H1 (cell line): ENCODE measurements around the gene NET1. TPM values are rescaled to one million over a fixed set of nuclear protein-coding genes. Genes with fewer than 3 reads are reported as not detected.

Source experiments
- EGR1 ChIP-seq: IDR thresholded peaks from 2 replicates; pipeline ENCODE4 v1.6.1; 2011; ENCODE audit warnings: low read depth, low read length, borderline replicate concordance
- FOSL1 ChIP-seq: IDR thresholded peaks from 2 replicates; pipeline ENCODE4 v1.6.1; 2011; ENCODE audit warnings: mild to moderate bottlenecking, low read depth, low read length, moderate library complexity; ENCODE audit not compliant: insufficient read depth
- RXRA ChIP-seq: IDR thresholded peaks from 2 replicates; pipeline ENCODE4 v1.6.1; 2011; ENCODE audit warnings: low read depth, mild to moderate bottlenecking, low read length, moderate library complexity; ENCODE audit not compliant: insufficient read depth
- polyA plus RNA-seq, 7 experiments: library from polyadenylated mRNA; depleted of rRNA in 3 of 7; stranded (reverse) in 5 of 7; unstranded in 2 of 7; fragments of >200 nt in 5 of 7; fragments of 200-250 nt in 2 of 7; gene quantifications; 1 replicate in 5 of 7; 2 replicates in 1 of 7; 4 replicates in 1 of 7; pipeline versions ENCODE4 v1.2.1 to v1.2.3, GENCODE V29; 2011 to 2013; ENCODE audit warnings: missing spikeins in 2 of 7, mixed read lengths in 2 of 7
- total RNA-seq: library from RNA; stranded (reverse); fragmentation: NEBNext Ultra II Directional; extraction: Animal tissue kit (Norgen Biotek cat#: 25700); gene quantifications from 2 replicates; pipeline ENCODE4 v1.2.1, GENCODE V29; 2021

Gene NET1
- total and polyA plus RNA-seq, 2 of the 8 experiments (the other 6 are each of a cell fraction or from before 2014, with no cell fraction given), result 21.5 to 117 TPM

DNA sequence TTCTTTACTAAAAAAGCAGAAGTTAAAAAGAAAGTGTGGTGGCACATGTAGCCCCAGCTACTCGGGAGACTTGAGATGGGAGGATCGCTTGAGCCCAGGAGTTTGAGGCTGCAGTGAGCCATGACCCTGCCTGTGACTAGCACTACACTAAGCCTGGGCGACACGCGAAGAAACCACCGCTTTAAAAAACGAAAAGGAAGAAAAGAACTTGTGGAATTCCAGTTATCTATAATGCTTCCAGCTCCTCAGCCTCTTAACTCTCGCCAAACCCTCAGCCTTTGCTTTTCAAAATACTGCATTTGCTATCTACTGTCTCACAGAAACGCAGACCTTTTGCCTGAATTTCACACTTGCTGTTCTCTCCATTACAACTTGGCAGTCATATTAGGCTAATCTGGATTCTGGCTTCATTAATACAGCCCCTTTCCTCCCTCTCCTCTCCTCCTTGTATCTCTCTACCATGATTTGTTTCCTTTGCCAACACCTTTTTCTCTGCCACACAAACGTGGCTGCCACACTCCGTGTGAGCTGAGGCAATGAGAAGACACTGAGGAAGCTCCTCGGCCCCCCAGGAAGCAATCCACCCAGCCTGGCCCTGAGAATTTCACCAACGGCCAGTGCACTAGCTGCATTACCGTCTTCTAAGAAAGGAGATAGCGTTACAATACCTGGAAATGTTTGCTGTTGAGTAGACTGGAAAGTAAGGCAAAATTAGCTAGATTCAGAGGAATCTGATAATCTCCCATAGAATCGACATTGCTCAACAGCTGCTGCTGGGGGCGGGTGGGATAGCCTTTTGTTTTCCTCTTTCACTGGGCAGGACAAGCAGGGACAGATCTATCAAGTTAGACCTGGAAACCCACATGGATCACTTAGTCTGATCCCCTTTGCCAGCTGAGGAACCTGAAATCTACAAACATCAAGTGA lies 49.8 kb downstream of the NET1 start (continued):
- TF ChIP-seq RXRA (no peak), FOSL1 (no peak), EGR1 (no peak)
